Activated effector memory CD4-positive, alpha-beta T cell treated with Interleukin-2 at 50 U/mL for 16 hours (primary cell): ENCODE data around the gene KCNA3.

Experiments used
- DNase-seq: peaks from one replicate; pipeline ENCODE4 v3.0.0-alpha.2; 2020

The KCNA3 gene

DNA sequence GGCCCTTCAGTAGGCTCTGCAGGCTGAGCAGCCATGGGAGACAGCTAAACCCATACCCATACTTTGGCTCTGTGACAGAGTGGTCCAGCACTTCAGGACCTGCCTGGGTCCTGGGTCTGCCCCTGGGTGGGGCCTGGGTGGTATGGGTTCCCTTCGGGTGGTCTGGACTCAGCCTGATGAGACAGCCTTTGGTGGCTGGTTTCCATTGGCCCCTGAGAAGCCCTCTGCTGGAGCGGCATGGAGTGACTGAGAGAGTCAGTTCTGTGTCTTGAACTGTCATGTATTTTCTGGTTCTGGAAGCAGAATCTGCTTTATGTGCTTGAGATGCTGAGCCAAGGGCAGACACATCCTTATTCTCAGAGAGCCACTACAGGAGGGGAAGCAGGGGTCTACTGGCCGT, 37.3 kb downstream of the KCNA3 start:
- no peak for DNase-seq

DNA sequence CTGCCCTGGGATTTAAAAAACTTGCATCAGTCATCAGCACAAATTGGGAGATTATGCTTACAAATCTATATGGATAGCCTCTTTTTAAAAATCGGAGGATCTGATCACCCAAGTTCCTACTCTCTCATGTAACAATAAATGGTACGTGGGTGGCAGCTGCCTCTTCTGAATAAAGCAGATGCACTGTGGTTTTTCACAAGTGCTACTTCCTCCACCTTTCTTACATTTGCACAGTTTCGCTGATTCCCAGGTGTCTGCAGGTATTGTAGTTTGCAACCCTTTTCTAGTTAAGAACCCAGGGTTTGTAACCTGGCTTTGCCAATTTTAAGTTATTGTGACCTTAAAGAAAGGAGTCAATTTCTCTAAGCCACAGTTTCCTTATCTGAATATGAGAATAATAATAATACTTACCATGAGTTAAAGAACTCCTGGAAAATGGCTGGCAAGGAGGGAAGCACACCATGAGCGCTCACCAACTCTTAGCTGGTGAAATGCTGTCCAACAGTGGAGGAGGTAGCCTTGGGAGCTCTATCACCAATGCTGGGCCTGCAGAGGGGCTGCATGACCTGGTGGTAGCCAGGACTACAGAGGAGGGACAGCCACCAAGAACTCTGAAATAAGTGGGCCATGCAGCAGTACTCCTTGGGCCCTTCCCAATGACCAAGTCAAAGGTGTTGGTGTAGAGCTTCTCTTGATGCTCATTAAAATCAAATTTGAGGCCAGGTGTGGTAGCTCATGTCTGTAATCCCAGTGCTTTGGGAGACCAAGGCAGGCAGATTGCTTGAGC, 38.4 kb downstream of the KCNA3 start:
- no peak for DNase-seq

DNA sequence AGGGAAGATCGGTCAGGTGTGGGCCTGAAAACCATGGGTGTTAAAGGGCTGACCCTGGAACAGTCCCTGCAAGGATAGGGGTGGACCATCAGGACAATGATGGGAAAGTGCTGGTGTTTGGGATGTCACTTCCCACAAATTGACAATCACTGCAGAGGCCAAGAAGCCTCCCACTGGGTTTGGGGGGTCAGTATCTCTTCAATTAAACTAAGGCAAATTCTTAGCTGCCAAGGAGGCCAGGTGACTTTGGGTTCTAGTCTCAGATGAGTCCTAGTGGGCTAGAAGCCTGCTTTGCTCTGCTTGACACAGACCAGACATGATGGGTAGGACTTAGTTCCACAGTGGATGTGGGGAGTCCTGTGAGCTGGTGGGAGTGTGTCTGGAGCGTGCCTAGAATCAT, 39.3 kb downstream of the KCNA3 start:
- no peak for DNase-seq

DNA sequence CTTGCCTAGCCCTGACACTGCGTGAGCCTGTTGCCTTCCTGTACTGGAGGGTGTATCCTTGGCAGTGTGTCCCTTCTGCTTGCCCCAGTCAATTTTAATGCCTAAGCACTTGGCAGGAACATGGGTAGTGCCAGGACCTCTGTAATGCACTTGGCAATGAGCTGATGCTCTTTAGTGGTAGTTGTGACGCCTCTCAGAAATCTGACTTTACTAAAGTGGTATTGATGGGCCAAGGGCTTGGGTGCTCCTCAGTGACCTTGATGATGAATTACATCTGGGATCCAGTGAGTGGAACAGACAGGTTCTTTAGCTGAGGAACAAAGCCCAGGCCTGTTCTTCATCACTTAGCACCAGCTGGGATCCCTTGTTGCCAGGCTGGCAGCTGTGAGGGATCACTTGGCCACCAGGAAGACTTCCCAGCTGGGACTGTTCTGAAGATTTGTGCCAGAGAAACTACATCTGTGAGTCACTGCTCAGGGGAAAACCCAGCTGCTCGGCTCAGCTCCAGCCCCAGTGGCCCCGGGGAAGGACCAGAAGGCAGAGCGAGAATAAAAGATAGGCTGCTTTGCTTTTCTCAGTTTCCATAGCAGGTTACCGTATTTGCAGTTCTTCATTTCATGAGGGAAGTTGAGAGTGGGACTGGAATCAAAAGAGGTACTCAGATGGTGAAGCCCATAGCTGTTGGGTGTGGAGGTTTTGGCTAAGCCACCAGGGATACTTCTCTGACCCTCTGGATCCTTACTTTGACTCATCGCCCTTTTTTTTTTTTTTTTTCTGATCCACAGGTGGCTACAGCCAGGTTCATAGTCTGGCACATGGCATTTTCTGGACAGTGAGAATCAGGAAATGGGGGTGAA, 40.1 kb downstream of the KCNA3 start:
- peak; percentile 53 for DNase-seq

DNA sequence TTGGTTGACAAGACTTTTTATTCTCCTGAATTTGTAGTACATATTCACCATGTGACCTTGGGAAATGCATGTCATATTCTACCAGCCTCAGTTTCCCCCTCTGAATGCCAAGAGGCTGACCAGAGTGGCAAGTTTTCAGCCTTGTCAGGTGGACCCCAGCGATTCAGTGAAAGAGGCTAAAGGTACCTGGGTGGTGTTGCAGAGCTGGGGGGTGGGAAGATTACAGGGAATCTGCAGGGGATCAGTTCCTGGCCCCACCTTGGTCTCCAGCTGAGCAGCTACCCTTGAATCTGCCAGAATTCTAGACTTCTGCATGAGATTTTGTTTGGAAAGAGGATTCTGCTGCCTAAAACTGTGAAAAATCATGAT, 40.7 kb downstream of the KCNA3 start:
- DNase-seq, result no peak

DNA sequence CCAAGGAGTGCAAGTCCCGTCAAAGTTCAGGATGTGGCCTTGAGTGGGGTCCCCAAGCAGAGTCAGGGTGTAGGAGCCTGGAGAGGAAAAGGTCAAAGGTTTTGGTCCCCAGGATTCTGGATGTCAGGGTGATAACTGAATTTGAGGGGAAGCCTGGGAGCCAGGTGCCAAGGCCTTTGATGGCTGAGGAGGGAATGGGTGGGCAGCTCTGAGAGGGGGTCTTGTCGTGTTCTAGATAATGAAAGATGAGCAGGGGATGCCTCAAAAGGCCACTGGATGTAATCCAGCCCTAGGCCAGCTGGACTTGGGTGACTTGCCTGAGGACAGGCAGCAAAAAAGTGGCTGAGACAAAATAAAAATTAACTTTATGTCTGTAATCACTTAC, 41.1 kb downstream of the KCNA3 start:
- no peak for DNase-seq

DNA sequence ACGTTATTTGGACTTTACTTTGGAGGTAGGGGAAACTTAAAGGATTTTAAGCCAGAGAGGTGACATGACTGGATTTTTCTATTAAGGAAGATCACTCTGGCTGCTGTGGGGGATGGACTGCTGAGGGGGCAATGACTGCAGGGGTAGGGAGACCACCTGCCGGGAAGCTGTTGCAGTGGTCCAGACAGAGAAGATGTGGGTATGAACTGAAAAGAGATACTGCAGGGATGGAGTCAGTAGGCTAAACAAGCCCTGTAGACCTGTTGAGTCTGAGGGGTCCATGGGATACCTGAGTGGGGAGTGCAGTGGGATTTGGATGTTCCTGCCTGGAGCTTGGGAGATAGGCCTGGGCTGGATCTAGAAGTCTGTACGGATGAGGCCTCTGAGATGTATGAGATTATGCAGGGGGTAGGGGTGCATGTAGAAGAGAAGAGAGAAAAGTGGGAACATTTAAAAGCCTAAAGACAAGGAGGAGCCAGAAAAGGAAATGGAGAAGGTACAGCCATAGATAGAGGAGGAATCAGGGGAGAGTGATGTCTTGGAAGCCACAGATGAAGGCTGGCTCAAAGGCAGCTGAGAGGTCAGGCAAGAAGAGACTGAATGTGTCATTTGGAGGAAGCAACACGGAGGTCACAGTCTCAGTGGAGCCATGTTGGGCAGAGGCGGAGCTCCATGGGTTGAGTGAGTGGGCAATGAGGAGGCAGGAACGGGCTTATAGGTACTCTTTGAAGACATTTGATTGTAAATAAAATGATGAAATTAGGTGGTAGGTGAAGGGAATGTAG, 42.7 kb downstream of the KCNA3 start:
- DNase-seq, result no peak

DNA sequence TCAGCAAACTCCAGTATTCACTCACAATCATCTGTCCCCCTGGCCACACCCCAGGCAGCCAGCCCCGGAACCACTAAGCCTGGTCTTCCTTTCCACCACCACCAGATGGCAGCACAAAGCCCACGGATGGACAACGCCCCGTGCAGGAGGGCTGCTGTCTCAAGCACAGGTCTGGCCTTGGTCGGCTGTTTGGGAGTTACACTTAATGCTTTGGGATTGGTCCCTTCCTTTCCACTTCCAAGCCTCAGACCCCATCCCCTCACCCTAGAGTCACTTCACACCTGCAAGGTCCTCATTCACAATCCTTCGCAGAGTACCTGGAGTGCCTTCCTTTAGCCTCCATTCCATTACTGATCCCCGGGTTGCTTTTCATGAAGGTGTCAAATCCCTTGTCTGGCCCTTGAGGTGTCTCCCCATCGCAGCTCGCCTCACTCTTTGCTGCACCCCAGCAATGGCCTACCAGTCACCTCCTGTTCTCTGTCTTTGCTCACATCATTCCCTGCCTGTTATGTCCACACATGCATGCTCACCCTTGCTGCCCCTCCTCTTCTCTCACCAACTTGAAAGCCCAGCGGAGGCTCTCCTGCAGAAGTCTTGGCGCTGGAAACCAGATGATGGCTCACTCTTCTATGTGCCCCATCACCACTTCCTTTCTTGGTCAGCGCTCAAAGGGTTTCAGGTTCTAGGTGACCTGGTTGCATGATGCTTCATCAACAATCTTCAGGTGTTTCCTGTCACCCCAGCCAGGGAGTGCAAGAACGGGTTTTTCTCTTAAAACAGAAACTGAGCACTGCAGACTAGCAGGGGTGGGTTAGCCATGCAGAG, 43.7 kb downstream of the KCNA3 start:
- DNase-seq, result peak; percentile 79

DNA sequence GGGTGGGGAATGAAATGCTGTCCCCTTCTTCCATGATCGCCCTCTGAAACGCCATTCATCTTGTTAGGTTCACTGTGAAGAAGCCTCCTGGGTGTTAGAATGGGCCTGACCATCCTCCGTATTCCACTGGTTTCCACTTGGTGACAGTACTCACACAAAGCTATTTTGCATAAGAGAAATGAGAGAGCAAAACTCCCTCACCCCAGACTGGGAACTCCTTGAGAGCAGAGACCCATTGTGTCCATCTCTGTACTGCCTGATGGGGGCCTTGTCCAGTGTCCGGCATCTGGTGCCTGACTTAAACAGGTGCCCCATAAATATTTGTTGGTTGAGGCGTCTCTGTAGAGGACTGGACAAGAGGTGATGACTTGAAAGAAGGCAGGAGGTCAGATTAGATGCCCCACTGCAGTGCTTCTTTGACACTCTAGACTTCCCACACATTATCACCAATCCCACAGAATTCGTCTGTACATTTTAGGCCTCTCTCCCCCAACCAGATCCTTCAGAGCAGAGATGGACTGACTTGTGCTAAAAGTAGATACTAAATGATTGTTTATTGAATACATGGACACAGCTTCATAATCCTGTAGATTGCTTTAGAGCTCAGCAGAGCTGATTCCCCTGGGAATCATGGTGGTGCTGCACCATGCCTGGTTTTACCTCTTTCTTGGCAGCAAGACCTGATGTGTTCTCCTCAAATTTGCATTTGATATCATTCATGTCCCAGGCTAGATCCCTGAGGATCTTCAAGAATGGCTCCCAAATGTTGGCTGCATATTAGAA, 46.2 kb downstream of the KCNA3 start:
- no peak for DNase-seq

DNA sequence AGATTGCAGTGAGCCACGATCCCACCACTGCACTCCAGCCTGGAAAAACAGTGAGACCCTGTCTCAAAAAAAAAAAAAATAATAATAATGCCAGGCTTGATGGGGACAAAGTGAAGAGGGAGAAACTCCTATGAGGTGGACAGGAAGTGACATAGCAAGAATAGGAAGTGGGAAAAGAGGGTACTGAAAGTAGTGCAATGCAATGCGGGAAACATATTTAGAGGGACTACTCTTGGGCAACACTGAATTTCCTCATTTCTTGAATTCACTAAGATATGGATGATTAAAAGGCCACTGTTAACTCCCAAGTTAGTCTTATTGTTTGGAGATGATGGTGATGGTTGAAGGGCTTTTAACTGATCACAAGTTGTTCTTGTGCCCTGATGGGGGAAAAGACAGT, 47.0 kb downstream of the KCNA3 start:
- DNase-seq, result no peak

DNA sequence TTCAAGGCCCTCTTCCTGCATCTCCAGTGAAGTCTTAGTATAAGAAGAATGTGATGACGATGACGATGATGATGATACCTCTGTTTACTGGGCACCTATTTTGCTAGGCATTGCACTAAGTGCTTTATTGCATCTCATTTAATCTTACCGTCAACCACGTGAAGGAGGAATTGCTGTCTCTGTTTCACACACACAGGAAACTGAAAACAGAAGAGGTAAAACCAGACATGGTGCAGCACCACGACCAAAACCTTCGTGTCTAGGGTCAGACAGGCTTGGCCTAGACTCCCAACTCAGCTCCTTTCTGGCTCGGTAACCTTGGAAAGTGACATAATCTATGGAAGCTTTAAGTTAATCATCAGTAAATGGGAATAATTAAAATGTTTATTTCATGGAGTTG, 47.9 kb downstream of the KCNA3 start:
- DNase-seq, result no peak
